HCT116 (cell line): ENCODE measurements around the gene FSTL4. TPM values are rescaled to one million over a fixed set of nuclear protein-coding genes. Genes with fewer than 3 reads are reported as not detected.

Experiments
- ATAC-seq: fragments of 200-7000 bp; cut with Tn5 transposase; 2 replicates; pipeline ENCODE4 v1.9.1; 2020; ENCODE audit warnings: mild to moderate bottlenecking, moderate library complexity
- Bru-seq: library from RNA; stranded (reverse); fragments of 400-500 nt; gene quantifications from one replicate; lab custom pipeline; 2021; lab: Mats Ljungman, UMichigan
- BruChase-seq, 2 experiments: library from RNA; stranded (reverse); fragments of 400-500 nt; gene quantifications; one replicate each; lab custom pipeline; 2021; lab: Mats Ljungman, UMichigan
- BruUV-seq: library from RNA; stranded (reverse); fragments of 400-500 nt; replicated peaks from 2 replicates; lab custom pipeline; 2021; lab: Mats Ljungman, UMichigan
- CTCF ChIA-PET: fragments of 300-600 bp; sonication (Branson Sonifier 250); formaldehyde crosslinking; loops from one replicate; lab custom pipeline; 2021; ENCODE audit warnings: antibody characterized with exemption; lab: Charles Lee
- POLR2A ChIA-PET: fragments of 300-600, 350-600 bp; sonication (Branson Sonifier 250); formaldehyde crosslinking; loops from one replicate; lab custom pipeline; 2021; ENCODE audit warnings: antibody characterized with exemption; lab: Charles Lee
- RAD21 ChIA-PET, 2 experiments: fragments of 300-600 bp; sonication (Branson Sonifier 250); formaldehyde crosslinking; loops; one replicate each; lab custom pipeline; 2023; ENCODE audit warnings: low total read pairs in 2 of 2; ENCODE audit not compliant: uncharacterized antibody in 2 of 2, unreplicated experiment in 2 of 2, low non-redundant PET in 1 of 2; lab: Charles Lee
- DNase-seq: peaks from one replicate; pipeline ENCODE4 v3.0.0-alpha.2; 2010; ENCODE audit warnings: low read depth, low spot score
- H2AFZ ChIP-seq: fragments of 200-600 bp; shearing (Covaris generic), sonication (generic); 2 replicates; pipeline ENCODE4 v1.6.1; 2017; ENCODE audit warnings: low read depth, mixed run types, mixed read lengths, antibody characterized with exemption, low read length; ENCODE audit not compliant: poor library complexity, severe bottlenecking
- H3K27ac ChIP-seq: 2 replicates; pipeline ENCODE4 v1.5.1; 2012; ENCODE audit warnings: low read depth, low read length
- H3K27me3 ChIP-seq: fragments of 200-600 bp; sonication (generic); 2 replicates; pipeline ENCODE4 v1.6.1; 2016; ENCODE audit warnings: mixed run types, low read length, mixed read lengths; ENCODE audit not compliant: insufficient read depth
- H3K36me3 ChIP-seq, 2 experiments: fragments of 200-500 bp in 1 of 2; fragments of 200-600 bp in 1 of 2; sonication (Bioruptor generic) in 1 of 2; sonication (generic) in 1 of 2; 2 replicates each; pipeline versions ENCODE4 v1.5.1 to v1.6.1; 2014 to 2016; ENCODE audit warnings: low read length in 2 of 2, inconsistent platforms in 1 of 2, mixed read lengths in 1 of 2, mixed run types in 1 of 2; ENCODE audit not compliant: insufficient read depth in 2 of 2, control insufficient read depth in 1 of 2
- H3K4me1 ChIP-seq, 2 experiments: fragments of 200-600 bp in 1 of 2; sonication (generic) in 1 of 2; 2 replicates each; pipeline versions ENCODE4 v1.5.1 to v1.6.1; 2012 to 2017; ENCODE audit warnings: low read length in 2 of 2, inconsistent platforms in 1 of 2, mild to moderate bottlenecking in 1 of 2, mixed read lengths in 1 of 2, mixed run types in 1 of 2, moderate library complexity in 1 of 2; ENCODE audit not compliant: insufficient read depth in 2 of 2, control insufficient read depth in 1 of 2
- H3K4me2 ChIP-seq: fragments of 200-600 bp; sonication (generic); 2 replicates; pipeline ENCODE4 v1.6.1; 2017; ENCODE audit warnings: mixed run types, low read length, mixed read lengths
- H3K4me3 ChIP-seq, 2 experiments: fragments of 200-600 bp in 1 of 2; sonication (generic) in 1 of 2; replicated peaks in 1 of 2; 2 replicates each; pipeline ENCODE4 v1.5.1; 2011 to 2016; ENCODE audit warnings: low read length in 2 of 2, control low read depth in 1 of 2, low read depth in 1 of 2, mild to moderate bottlenecking in 1 of 2, mixed read lengths in 1 of 2, mixed run types in 1 of 2
- H3K79me2 ChIP-seq: fragments of 200-600 bp; sonication (generic); 2 replicates; pipeline ENCODE4 v1.6.1; 2017; ENCODE audit warnings: mild to moderate bottlenecking, mixed run types, low read length, moderate library complexity, mixed read lengths; ENCODE audit not compliant: insufficient read depth
- H3K9ac ChIP-seq: fragments of 200-600 bp; sonication (generic); 2 replicates; pipeline ENCODE4 v1.6.1; 2016; ENCODE audit warnings: low read length, mixed read lengths
- H3K9me2 ChIP-seq: fragments of 200-600 bp; sonication (generic), shearing (Covaris generic); 2 replicates; pipeline ENCODE4 v1.6.1; 2017; ENCODE audit warnings: mixed run types, mild to moderate bottlenecking, moderate library complexity; ENCODE audit not compliant: insufficient read depth
- H3K9me3 ChIP-seq, 2 experiments: fragments of 200-500 bp in 1 of 2; fragments of 200-600 bp in 1 of 2; sonication (Bioruptor generic) in 1 of 2; sonication (generic) in 1 of 2; 2 replicates each; pipeline ENCODE4 v1.6.1; 2014 to 2017; ENCODE audit warnings: low read length in 2 of 2, mixed read lengths in 2 of 2, inconsistent platforms in 1 of 2, low read depth in 1 of 2, mild to moderate bottlenecking in 1 of 2, mixed run types in 1 of 2, moderate library complexity in 1 of 2; ENCODE audit not compliant: control insufficient read depth in 1 of 2, insufficient read depth in 1 of 2
- H4K20me1 ChIP-seq: fragments of 200-600 bp; sonication (generic), shearing (Covaris generic); 2 replicates; pipeline ENCODE4 v1.6.1; 2017; ENCODE audit warnings: mixed run types, mild to moderate bottlenecking, moderate library complexity; ENCODE audit not compliant: insufficient read depth
- ATF3 ChIP-seq: IDR thresholded peaks from 2 replicates; pipeline ENCODE4 v1.6.1; 2012
- CBX3 ChIP-seq: IDR thresholded peaks from 2 replicates; pipeline ENCODE4 v1.6.1; 2012; ENCODE audit warnings: low read depth
- EGR1 ChIP-seq: IDR thresholded peaks from 2 replicates; pipeline ENCODE4 v1.6.1; 2012; ENCODE audit warnings: low read depth
- ELF1 ChIP-seq: IDR thresholded peaks from 2 replicates; pipeline ENCODE4 v1.6.1; 2012; ENCODE audit warnings: low read depth, borderline replicate concordance
- EZH2 ChIP-seq: fragments of 200-600 bp; sonication (generic); IDR thresholded peaks from 2 replicates; pipeline ENCODE4 v1.6.1; 2017; ENCODE audit warnings: antibody characterized with exemption, mixed run types
- POLR2AphosphoS5 ChIP-seq: IDR thresholded peaks from 2 replicates; pipeline ENCODE4 v1.6.1; 2011; ENCODE audit warnings: mild to moderate bottlenecking, low read depth, low read length, moderate library complexity
- REST ChIP-seq: IDR thresholded peaks from 2 replicates; pipeline ENCODE4 v1.6.1; 2012; ENCODE audit warnings: low read depth
- SIN3A ChIP-seq: IDR thresholded peaks from 2 replicates; pipeline ENCODE4 v1.6.1; 2012; ENCODE audit warnings: low read depth
- SP1 ChIP-seq: IDR thresholded peaks from 2 replicates; pipeline ENCODE4 v1.6.1; 2012; ENCODE audit warnings: low read depth
- SRF ChIP-seq: IDR thresholded peaks from 2 replicates; pipeline ENCODE4 v1.6.1; 2012; ENCODE audit warnings: low read depth
- YY1 ChIP-seq: IDR thresholded peaks from 2 replicates; pipeline ENCODE4 v1.6.1; 2011; ENCODE audit warnings: low read length, low read depth, moderate library complexity, mild to moderate bottlenecking; ENCODE audit not compliant: insufficient replicate concordance; ENCODE audit errors: extremely low read depth
- ZBTB33 ChIP-seq: IDR thresholded peaks from 2 replicates; pipeline ENCODE4 v1.6.1; 2011; ENCODE audit warnings: mild to moderate bottlenecking, low read length, moderate library complexity; ENCODE audit not compliant: insufficient replicate concordance; ENCODE audit errors: extremely low read depth
- ZFX ChIP-seq: fragments of 450-650 bp; IDR thresholded peaks from 2 replicates; pipeline ENCODE4 v1.6.1; 2017
- ZNF274 ChIP-seq: fragments of 200-500 bp; sonication (Bioruptor generic); IDR thresholded peaks from 2 replicates; pipeline ENCODE4 v1.6.1; 2014; ENCODE audit warnings: mild to moderate bottlenecking, low read depth, low read length, inconsistent platforms
- intact Hi-C: fragments of 100-400 bp; cut with micrococcal nuclease; formaldehyde crosslinking; loops from 2 replicates; pipeline ENCODE4 v1.10.0; 2022
- long read RNA-seq: library from polyadenylated mRNA; unstranded; transcript quantifications from one replicate; pipeline ENCODE4 v2.0.0, GENCODE V29; 2021; ENCODE audit not compliant: unreplicated experiment
- polyA plus RNA-seq: library from polyadenylated mRNA; unstranded; fragments of >200 nt; gene quantifications from 2 replicates; pipeline ENCODE4 v1.2.1, GENCODE V29; 2012; ENCODE audit warnings: missing spikeins
- total RNA-seq: library from RNA; stranded (reverse); gene quantifications from one replicate; pipeline ENCODE4 v1.2.1, GENCODE V29; 2021; ENCODE audit not compliant: unreplicated experiment
- TF ChIP-seq, protein P1 (sequence below): IDR thresholded peaks from 2 replicates; pipeline ENCODE4 v1.6.1; 2012
- TF ChIP-seq, protein P2 (sequence below), 3 experiments: fragments of 200-600 bp in 1 of 3; sonication (generic) in 1 of 3; IDR thresholded peaks in 2 of 3; conservative IDR thresholded peaks in 1 of 3; 2 replicates each; pipeline ENCODE4 v1.5.1; 2012 to 2017; ENCODE audit warnings: low read depth in 2 of 3, low read length in 2 of 3, antibody characterized with exemption in 1 of 3, borderline replicate concordance in 1 of 3, control low read depth in 1 of 3, mild to moderate bottlenecking in 1 of 3, mixed read lengths in 1 of 3, mixed run types in 1 of 3, moderate library complexity in 1 of 3; ENCODE audit not compliant: insufficient read depth in 1 of 3

Gene FSTL4
- total RNA-seq (0.37 TPM), Bru-seq, nascent RNA (percentile 5 among the genes with signal in this experiment), BruChase-seq, experiment 1, labeled RNA remaining after a 6-hour chase (percentile 2 among the genes with signal in this experiment), BruChase-seq, experiment 2, labeled RNA remaining after a 2-hour chase (percentile 5 among the genes with signal in this experiment)
- 0.10 and 0.12 TPM in 2 replicates for polyA plus RNA-seq
- long read RNA-seq = 0 reads

DNA sequence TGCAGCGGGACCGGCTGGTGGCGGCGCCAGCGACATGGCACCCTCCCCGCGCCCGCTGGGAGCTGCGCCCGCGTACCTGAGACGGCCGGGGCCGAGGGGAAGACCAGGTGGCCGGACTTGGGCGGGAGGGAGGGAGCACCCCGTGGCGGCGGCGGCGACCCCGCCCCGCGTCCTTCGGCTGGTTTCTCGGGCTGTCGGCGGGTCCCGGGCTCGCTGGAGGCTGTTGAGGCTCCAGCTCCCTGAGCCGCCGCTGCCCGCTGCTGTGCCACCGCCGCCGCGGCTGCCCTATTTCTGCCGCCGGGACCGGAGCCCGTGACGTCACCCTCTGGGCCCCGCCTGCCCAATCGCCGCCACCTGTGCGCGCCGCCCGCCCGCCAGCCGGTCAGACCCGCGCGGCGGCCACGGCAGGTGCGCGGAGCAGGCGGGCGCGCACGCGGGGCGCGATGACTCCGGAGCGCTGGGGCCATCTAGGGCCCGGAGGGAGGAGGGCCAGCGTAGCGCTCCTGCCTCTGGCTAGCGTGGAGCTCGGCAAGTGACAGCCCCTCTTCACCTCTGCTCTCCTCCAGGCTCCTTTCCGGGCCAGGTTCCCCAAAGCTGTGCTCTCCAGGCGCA, at the start of gene FSTL4:
Gene FSTL4 (minus strand): TSS at position 293 of the 612 bp plus-strand sequence.
- Histone ChIP-seq H3K4me1 (no peaks in the 10 kb centered on the region), H3K9me3 (no peaks in the 10 kb centered on the region), H2AFZ (no peak within 1 kb of the TSS), H3K9me2 (no peaks in the 10 kb centered on the region), H4K20me1 (no peaks in the 10 kb centered on the region), H3K36me3 (no peaks in the 10 kb centered on the region), H3K79me2 (no peaks in the 10 kb centered on the region), H3K27ac (no peak within 1 kb of the TSS), H3K4me2 (no peak within 1 kb of the TSS), H3K4me3 (no peak within 1 kb of the TSS), H3K27me3 (peaks cover 42% of the 10 kb centered on the region), H3K9ac (no peak within 1 kb of the TSS)
- DNase-seq (no peak), ATAC-seq (no peak)
- intact Hi-C loops = no loop called here
- ChIA-PET RAD21 (no interaction called here), POLR2A (no interaction called here), CTCF (no interaction called here)
- BruUV-seq = no TSS peak
- TF ChIP-seq ZNF274 (no peak), ZFX (no peak), CBX3 (no peak), SP1 (no peak), POLR2AphosphoS5 (no peak), ELF1 (no peak), EZH2 (no peak), EGR1 (no peak), ATF3 (no peak), ZBTB33 (no peak), SRF (no peak), YY1 (no peak), SIN3A (no peak), REST (no peak)
- TF ChIP-seq, protein P1, sequence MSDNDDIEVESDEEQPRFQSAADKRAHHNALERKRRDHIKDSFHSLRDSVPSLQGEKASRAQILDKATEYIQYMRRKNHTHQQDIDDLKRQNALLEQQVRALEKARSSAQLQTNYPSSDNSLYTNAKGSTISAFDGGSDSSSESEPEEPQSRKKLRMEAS = no peak
- TF ChIP-seq, protein P2, sequence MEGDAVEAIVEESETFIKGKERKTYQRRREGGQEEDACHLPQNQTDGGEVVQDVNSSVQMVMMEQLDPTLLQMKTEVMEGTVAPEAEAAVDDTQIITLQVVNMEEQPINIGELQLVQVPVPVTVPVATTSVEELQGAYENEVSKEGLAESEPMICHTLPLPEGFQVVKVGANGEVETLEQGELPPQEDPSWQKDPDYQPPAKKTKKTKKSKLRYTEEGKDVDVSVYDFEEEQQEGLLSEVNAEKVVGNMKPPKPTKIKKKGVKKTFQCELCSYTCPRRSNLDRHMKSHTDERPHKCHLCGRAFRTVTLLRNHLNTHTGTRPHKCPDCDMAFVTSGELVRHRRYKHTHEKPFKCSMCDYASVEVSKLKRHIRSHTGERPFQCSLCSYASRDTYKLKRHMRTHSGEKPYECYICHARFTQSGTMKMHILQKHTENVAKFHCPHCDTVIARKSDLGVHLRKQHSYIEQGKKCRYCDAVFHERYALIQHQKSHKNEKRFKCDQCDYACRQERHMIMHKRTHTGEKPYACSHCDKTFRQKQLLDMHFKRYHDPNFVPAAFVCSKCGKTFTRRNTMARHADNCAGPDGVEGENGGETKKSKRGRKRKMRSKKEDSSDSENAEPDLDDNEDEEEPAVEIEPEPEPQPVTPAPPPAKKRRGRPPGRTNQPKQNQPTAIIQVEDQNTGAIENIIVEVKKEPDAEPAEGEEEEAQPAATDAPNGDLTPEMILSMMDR (IDR thresholded peaks at IDR 0.05 in 2 of 3, conservative IDR thresholded peaks at IDR 0.05 in 1 of 3; ENCODE audit: borderline replicate concordance in 1 of 3, insufficient read depth in 1 of 3, low read depth in 2 of 3, low read length in 2 of 3) = no peak
- TF ChIP-seq, all 23 proteins: peak for 0
